ENCODE data around the gene ST8SIA2.

ST8SIA2 gene

DNA sequence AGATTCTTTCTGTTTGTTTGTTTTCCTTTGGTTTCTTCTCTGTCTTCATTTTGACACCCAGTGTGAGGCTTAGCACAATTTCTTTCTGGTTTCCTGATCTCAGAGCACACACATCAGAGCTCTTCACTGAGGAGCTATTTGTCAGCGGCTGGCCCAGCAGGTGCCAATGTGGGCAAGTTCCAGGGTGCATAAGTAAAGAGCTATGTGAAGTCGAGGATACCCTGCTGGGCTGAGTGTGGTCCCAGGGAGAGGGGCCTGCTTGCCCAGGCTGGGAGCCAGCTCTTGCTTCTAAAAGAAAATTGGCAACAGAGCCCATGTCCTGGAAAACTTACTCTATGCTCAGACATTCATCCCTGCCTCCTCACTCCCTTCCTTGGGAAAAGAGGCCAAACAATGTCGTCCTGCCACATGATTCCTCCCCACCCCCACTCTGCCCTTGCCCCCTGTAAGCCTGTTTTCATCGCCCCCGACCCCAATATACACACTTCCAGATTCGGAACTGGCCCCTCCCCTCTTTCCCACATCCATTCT, 101.2 kb downstream of the ST8SIA2 start:
- DNase-seq (ENCODE audit: low read depth) = no peak

DNA sequence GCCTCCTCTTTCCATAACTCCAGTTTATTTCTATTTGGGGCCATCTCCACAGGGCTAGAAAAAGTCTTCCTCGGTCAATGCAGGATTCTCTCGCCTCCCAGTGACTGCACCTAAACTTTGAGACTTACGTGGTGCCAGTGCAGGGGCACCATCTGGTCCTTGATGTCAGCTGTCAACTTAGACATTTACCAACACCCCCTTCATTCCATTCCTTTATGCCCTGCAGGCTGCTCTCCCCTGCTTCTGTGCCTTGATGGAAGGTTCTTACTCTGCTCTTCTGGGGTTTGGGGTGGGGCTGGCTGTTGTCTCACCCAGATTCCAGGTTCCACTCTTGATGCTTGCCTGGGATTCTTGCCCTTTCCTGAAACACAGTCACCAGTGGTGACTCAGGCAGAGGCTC, 101.8 kb downstream of the ST8SIA2 start:
- DNase-seq (ENCODE audit: low read depth) = no peak

DNA sequence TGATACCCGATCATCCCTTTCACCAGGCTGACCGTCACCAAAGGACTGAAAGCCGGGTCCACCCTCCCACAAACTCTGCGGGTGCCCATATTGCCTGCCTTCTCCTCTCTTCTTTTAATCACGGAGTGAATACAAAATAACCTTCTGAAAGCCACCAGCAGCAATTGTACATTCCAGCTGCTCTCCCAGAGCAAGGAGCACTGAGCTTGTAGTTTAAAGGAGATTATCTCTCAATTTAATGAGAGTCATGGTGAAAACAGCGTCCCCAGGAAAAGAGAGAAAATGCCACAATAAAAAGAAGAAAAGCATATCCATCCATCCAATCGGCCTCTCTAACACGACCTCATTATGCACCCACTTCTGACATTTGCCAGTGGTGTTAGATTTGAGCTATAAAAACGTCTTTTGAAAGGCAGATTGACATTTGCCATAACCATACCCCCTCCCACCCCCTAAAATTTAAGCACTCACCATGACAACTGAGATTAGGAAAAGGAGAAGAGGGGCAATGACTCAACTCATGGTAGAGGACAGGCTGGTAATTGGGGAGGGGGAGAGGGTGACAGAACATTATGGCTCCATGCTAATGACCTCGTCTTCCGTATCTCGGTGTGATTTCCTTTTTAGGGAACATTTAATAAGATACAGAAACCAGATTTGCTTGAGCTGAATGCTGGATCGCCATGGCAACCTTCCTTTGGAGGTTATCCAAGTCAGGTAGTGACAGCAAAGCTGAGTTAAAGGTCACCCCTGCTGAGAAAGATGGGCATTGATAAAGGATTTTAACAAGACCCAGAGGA, 106.2 kb downstream of the ST8SIA2 start:
- no peak for DNase-seq (ENCODE audit: low read depth)

DNA sequence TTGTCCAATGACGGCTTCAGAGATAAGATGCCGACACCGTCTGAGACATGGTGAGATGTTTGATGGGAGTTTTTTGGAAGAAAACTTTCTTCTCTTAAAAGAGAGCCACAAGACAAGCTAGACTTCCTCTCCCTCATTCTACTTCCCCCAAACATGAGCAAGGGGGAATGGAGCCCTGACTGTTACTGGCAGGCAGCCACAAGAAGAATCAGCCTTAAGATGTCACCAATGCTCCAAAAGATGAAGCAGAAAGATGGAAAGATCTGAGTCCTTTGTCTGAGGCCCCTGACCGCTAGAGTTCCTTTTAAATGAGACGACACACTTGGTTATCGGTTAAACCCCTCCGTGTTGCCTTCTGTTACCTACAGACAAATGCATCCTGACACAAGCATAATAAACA, 108.7 kb downstream of the ST8SIA2 start:
- DNase-seq (ENCODE audit: low read depth) = no peak

DNA sequence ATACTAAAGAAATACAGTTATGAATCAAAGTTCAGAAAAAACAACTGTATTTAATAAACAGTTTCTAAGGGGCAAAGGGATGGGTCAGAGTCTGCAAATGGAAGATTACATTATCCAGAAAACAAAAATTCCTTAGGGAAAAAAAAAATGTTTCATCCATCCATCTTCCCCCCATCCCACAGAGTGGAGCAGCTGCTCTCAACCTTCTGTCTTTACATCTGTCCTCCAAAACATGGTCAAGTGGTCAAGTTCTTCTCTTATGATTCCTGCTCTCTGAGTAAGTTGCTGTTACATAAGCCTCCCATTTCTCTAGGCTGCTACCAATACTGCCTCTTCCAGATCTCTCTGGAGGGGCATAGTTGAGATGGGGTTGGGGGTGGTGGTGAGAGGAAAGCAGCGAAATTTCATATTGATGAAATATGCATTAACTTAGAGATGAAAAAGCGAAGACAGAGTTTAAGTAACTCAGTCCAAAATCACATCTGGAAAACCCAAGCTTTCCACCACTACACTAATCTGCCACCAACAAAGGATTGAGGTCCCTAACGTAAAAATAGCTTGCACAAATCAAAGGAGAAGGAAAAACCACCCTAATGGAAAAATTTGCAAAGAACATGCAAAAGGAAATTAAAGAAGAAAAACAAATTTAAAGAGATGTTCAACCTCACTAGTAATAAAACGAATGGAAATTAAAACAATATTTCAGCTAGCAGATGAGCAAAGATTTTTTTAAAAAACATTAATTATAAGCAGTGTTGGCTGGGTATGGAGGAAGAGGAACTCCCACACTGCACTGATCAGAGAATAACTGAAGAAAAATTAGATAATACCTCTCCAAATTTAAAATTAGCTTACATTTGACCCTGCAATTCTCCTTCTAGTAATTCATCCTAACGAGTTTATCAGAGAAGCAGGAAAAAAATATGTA, 109.5 kb downstream of the ST8SIA2 start:
- DNase-seq (ENCODE audit: low read depth) = no peak

DNA sequence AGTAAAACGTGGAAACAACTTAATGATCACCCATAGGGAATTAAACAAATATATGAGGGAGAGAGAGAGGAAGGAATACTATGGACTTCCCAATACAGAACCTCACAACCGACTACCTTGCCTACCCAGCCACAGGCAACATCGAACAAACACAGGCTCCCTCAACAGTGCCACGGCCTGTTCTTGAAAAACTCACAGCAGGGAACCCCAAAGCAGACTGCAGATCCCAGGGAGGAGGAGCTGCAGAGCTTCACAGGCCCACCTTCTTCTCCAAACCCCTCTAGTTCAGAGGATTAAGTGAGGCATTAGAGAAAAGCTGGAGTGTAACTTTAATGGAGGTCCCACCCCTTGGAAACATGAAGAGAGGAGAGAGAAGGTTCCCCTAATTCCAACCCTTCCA, 110.2 kb downstream of the ST8SIA2 start:
- no peak for DNase-seq (ENCODE audit: low read depth)

DNA sequence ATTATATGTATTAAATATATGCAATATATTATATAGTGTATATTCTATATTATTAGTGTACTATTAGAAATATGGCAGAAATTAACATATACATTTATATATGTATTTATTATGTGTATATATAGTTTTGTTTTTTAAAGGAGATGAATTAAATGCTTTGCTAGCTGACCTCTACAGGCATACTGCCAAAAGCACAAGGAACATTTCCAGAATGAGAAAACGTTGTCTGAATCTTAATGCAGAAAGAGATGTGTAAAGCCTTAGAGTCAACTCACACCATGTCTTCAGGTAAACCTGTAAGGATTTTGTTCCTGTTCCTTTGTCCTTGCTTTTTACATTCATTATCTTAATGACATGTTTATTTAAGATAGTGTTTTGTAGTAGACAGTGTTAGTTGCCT, 111.9 kb downstream of the ST8SIA2 start:
- no peak for DNase-seq (ENCODE audit: low read depth)

DNA sequence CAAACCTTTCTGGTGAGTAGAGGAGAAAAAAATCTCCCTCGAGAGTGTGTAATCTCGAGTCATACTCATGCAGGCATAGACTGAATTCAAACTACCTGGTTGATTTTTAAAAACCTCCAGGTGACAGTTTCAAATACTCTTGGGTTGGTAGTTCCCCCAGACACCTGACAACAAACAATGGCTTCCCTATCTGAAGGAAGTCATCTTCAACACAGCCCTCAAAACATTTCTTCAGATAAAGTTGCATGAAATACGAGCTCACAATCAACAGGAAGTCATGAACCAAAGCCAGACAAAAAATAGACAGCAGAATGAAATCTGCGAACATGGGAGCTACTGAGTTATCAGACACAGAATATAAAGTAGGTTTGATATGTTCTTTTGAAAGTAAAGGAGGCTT, 112.8 kb downstream of the ST8SIA2 start:
- DNase-seq (ENCODE audit: low read depth) = no peak

DNA sequence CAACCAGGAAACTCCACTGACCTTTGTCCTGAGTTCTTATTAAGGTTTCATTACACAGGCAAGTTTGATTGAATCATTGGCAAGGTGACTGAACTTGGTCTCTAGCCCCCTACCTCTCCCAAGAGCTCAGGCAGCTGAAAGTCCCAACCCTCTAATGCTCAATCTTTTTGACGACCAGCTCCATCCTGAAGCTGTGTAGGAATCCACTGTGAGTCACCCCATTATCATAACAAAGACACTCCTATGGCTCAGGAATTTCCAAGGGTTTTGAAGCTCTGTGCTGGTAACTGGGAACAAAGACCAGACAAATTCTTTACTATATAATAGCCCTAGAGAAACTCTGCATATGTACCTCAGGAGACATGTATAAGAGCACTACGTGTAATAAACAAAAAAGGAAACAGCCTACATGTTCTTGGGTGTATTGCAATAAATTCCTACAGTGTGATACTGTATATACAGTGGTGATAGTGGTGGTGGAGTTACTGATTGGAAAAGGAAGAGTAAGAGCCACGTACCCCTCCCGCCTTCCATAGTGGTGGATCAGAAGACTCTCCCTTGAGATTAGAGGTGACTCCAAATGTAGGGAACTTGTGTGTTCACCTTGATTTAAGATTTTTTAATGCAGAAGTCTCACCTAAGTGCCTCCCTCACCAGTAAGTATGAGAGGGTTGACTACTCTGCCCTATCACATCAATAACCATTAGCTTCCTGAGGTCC, 116.6 kb downstream of the ST8SIA2 start:
- no peak for DNase-seq (ENCODE audit: low read depth)
